GM06990 (cell line): ENCODE results near the gene CYP2C18.

ENCODE experiments used
- DNase-seq: peaks from one replicate; pipeline ENCODE4 v3.0.0-alpha.2; 2011; ENCODE audit not compliant: insufficient read length; ENCODE audit errors: extremely low read depth
- H3K27me3 ChIP-seq: replicated peaks from 2 replicates; pipeline ENCODE4 v1.6.0; 2011; ENCODE audit warnings: low read length; ENCODE audit not compliant: control insufficient read depth, insufficient read depth
- H3K36me3 ChIP-seq: 2 replicates; pipeline ENCODE4 v1.5.1; 2011; ENCODE audit warnings: low read length; ENCODE audit not compliant: control insufficient read depth, insufficient read depth
- H3K4me3 ChIP-seq: replicated peaks from 2 replicates; pipeline ENCODE4 v1.5.1; 2011; ENCODE audit warnings: low read depth, mild to moderate bottlenecking, control low read depth, low read length
- TF ChIP-seq, protein P1 (sequence below): IDR thresholded peaks from 2 replicates; pipeline ENCODE4 v1.5.1; 2011; ENCODE audit warnings: low read length, control low read depth, mild to moderate bottlenecking, inconsistent platforms; ENCODE audit not compliant: insufficient read depth, poor library complexity, severe bottlenecking

Gene CYP2C18

DNA sequence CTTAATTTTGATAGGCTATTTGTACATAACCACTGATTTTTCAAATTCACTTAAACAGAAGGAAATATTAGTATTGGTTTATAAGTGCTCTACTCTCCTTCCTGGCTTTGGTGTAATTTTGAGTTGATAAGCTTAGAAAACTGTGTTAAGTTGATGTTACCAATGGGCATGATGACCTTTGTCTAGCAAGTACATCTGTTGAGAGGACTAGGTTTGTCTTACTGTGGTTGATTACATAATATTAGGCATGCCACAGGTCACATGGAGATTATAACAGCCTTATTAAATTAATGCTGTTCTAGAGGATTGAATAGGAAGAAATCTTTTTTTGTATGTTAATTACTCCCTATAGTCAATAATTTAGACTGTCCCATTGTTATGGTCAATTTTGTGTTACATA, 27.0 kb downstream of the CYP2C18 start:
- no peaks in the 10 kb centered on the region for H3K27me3 ChIP-seq
- H3K36me3 ChIP-seq, result no peaks in the 10 kb centered on the region
- DNase-seq, result no peak
- H3K4me3 ChIP-seq, result no peak overlapping the region
- TF ChIP-seq, protein P1, sequence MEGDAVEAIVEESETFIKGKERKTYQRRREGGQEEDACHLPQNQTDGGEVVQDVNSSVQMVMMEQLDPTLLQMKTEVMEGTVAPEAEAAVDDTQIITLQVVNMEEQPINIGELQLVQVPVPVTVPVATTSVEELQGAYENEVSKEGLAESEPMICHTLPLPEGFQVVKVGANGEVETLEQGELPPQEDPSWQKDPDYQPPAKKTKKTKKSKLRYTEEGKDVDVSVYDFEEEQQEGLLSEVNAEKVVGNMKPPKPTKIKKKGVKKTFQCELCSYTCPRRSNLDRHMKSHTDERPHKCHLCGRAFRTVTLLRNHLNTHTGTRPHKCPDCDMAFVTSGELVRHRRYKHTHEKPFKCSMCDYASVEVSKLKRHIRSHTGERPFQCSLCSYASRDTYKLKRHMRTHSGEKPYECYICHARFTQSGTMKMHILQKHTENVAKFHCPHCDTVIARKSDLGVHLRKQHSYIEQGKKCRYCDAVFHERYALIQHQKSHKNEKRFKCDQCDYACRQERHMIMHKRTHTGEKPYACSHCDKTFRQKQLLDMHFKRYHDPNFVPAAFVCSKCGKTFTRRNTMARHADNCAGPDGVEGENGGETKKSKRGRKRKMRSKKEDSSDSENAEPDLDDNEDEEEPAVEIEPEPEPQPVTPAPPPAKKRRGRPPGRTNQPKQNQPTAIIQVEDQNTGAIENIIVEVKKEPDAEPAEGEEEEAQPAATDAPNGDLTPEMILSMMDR, result no peak

DNA sequence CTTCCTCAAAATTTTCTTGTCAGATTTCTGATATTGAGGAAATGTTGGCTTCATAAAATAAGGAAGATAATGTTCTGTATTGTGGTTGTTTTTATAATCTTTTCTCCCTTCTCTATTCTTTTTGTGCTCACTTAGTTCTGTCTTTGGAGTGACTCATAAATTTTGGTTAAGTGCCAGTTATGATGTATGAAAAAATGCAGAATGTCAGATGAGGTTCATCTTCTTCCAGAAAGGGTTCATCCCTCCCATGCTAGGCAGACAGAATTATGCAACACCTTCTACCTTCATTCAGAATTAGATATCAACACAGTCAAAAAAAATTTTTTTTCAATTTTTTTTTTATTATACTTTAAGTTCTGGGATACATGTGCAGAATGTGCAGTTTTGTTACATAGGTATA, 42.3 kb downstream of the CYP2C18 start:
- no peaks in the 10 kb centered on the region for H3K36me3 ChIP-seq
- H3K4me3 ChIP-seq, result no peak overlapping the region
- H3K27me3 ChIP-seq, result no peaks in the 10 kb centered on the region
- TF ChIP-seq, protein P1, result no peak
- DNase-seq, result no peak

DNA sequence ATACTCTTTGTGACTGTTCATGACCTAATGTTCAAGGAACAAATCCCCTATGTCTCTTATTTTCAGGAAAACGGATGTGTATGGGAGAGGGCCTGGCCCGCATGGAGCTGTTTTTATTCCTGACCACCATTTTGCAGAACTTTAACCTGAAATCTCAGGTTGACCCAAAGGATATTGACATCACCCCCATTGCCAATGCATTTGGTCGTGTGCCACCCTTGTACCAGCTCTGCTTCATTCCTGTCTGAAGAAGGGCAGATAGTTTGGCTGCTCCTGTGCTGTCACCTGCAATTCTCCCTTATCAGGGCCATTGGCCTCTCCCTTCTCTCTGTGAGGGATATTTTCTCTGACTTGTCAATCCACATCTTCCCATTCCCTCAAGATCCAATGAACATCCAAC, 51.7 kb downstream of the CYP2C18 start:
- Histone ChIP-seq H3K4me3 (no peak overlapping the region), H3K27me3 (no peaks in the 10 kb centered on the region), H3K36me3 (no peaks in the 10 kb centered on the region)
- TF ChIP-seq, protein P1, result no peak
- DNase-seq, result no peak

DNA sequence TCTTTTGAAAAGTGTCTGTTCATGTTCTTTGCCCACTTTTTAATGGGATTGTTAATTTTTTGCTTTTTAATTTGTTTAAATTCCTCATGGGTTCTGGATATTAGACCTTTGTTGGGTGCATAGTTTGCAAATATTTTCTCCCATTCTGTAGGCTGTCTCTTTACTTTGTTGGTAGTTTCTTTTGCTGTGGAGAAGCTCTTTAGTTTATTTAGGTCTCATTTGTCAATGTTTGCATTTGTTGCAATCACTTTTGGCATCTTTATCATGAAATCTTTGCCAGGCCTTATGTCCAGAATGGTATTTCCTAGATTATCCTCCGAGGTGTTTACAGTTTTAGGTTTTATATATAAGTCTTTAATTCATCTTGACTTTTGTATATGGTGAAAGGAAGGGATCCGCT, 55.1 kb downstream of the CYP2C18 start:
- H3K27me3 ChIP-seq, result no peaks in the 10 kb centered on the region
- H3K36me3 ChIP-seq, result no peaks in the 10 kb centered on the region
- H3K4me3 ChIP-seq, result no peak overlapping the region
- no peak for DNase-seq
- TF ChIP-seq, protein P1, result no peak

DNA sequence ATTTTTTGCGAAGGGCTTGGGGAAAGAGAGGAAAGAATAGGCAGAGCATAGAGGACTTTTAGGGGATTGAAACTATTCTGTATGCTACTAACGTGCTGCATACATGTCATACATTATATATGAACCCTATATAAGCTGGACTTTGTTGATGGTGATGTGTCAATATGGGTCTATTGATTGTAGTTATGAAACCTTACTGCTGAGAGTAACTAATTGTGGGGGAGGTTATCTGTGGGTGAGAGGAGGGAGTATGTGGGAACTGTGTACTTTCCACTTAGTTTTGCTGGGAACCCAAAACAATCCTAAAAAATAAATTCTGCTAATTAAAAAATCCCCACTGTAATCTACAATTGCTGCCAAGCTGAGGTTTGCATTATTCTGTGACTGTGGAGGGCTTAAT, 63.6 kb downstream of the CYP2C18 start:
- H3K36me3 ChIP-seq, result no peaks in the 10 kb centered on the region
- no peaks in the 10 kb centered on the region for H3K27me3 ChIP-seq
- TF ChIP-seq, protein P1, result no peak
- DNase-seq, result no peak
- no peak overlapping the region for H3K4me3 ChIP-seq

DNA sequence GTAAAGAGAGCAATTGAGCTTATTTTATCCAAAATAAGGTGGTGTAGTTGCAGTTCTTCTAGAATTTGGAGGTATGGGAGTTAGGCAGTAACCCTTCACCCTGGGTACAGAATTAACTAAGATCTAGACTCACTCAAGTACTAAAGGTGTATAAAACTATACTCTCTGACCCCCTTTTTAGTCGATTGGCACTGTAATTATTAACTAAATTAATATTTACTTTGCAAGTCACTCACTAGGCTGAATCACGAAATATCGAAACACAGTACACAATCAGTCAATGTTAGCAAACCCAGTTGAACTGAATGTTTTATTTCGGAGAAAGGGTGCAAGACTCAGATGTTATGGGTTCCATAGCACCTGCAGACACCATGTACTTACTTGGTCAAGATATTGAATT, 64.3 kb downstream of the CYP2C18 start:
- Histone ChIP-seq H3K4me3 (no peak overlapping the region), H3K27me3 (no peaks in the 10 kb centered on the region), H3K36me3 (no peaks in the 10 kb centered on the region)
- DNase-seq, result no peak
- TF ChIP-seq, protein P1, result no peak
